ENCODE results near the gene PSD4.

PSD4 gene

GRCh38 chr2:113219889-113220641 lies 46.3 kb downstream of the PSD4 start:
- DNase-seq (ENCODE audit: low read depth in 1 of 2, low spot score in 1 of 2) = no peak

GRCh38 chr2:113220970-113221708 lies 47.4 kb downstream of the PSD4 start:
- DNase-seq (ENCODE audit: low read depth in 1 of 2, low spot score in 1 of 2) = no peak

- no peak for DNase-seq (ENCODE audit: low read depth in 1 of 2, low spot score in 1 of 2)
Measured at GRCh38 chr2:113221846-113222245, 48.1 kb downstream of the PSD4 start.

DNA sequence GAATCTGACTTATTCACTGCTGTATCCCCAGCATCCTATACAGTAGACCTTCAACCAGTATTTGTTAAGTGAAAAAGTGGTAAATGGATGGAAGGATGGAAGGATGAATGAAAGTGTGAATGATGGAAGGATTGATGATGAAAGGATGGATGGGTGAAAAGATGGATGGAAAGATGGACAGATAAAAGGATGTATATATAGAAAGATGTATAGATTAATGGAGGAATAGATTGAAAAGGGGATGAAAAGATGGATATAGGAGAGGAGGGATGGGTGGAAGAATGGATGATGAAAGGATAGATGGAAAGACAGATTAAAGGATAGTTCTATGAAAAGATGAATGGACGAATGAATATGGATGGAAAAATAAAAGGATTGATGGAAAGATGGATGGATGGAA lies 50.0 kb downstream of the PSD4 start:
- DNase-seq (ENCODE audit: low read depth in 1 of 2, low spot score in 1 of 2) = no peak

- DNase-seq (ENCODE audit: low read depth in 1 of 2, low spot score in 1 of 2) = no peak
Measured at GRCh38 chr2:113224647-113225236, 51.0 kb downstream of the PSD4 start.

DNA sequence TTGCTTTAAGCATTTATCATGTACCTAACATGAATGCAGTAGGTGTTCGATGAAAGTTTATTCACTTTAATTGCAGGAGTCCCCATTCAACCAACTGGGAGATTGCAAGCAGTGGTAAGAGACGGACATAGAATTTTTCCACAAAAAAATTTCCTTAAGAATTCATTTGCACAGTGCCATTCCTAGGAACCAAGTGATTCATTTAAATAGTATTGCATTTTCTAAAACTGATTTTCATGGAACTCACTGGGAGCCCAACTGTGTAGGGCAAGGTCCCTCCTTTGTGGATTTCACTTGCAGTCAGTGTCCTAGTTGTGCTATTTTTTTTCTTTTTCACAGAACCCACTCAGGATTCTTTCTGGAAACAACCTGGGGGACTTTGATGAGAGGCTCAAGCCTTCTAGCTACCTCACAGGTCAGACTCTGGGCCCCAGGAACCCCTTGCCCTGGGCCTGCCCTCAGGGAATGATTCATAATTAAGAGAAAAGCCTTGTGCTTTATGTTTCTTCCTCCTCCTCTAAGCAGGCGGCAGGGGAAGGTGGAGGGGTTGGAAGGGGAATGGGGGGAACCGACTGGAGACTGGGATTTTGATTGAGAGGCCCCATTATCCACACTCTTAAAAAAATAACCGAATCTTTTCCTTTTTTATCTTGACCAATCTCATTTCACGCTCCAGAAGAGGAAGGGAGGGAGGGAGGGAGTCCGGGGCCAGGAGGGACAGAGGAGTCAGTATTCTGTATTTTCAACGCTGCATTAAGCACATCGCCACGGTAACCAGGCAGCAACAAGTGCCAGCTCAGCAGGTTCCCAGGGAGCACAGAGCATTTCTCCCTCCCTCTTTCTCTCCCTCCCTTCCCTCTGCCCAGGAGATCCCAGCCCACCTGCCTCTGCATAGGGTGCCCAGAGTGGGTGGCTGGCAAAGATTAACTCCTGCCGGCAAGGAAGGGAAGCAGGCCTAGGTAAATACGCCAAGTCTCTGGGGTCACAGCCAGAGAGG lies 51.8 kb downstream of the PSD4 start:
- no peak for DNase-seq (ENCODE audit: low read depth in 1 of 2, low spot score in 1 of 2)

GRCh38 chr2:113226462-113226861 lies 52.7 kb downstream of the PSD4 start:
- no peak for DNase-seq (ENCODE audit: low read depth in 1 of 2, low spot score in 1 of 2)

DNA sequence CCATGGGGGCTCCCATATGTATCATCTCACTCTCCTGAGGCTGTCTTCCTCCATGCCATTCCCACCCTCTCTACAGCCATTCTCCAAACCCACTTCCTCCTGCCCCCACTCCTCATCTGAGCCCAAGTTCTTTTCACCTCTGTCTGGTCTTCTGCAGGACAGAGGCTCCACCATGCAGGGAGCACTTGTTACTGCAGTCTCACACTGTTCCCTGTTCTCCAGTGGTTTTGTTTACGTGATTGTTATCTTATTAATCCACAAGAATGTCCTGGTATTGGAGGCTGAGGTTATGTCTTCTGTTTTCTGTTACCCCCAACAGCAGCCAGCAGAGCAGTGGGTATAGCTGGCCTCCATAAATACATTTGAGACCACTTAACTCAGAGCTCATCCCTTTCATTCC lies 53.5 kb downstream of the PSD4 start:
- DNase-seq (ENCODE audit: low read depth in 1 of 2, low spot score in 1 of 2) = no peak

DNA sequence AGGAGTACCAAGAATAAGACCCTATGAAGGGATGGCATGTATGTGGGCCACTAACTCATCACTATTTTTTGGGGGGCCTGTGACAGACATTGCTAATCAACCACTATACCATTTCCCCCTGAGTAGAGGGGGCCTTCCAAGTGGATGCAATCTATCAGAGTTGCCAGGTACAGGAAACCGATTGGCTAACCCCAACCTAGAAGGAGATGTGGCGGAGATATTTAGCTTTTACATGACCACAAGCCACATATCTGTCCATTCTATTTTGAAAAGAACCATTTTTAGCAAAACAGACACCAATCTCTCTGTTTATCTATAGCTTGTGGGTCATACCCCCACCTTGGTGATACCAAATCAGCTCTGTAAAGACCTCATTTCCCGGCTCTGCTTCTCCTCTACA lies 53.9 kb downstream of the PSD4 start:
- no peak for DNase-seq (ENCODE audit: low read depth in 1 of 2, low spot score in 1 of 2)

DNA sequence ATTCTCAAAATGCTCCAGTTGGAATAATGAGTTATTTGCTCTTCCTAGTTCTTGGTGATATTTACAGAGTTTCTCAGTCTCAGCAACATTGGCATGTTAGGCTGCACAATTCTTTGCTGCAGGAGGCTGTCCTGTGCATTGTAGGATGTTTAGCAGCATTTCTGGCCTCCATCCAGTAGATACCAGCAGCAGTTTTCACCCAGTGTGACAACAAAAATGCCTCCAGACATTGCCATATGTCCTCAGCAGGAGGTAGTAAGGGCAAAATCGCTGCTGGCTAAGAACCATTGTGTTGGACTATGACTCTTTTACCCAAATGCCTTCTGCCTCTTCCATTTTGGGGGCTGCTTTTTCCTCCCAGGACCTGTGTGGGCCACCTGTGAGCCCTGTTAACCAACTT lies 54.6 kb downstream of the PSD4 start:
- no peak for DNase-seq (ENCODE audit: low read depth in 1 of 2, low spot score in 1 of 2)

DNA sequence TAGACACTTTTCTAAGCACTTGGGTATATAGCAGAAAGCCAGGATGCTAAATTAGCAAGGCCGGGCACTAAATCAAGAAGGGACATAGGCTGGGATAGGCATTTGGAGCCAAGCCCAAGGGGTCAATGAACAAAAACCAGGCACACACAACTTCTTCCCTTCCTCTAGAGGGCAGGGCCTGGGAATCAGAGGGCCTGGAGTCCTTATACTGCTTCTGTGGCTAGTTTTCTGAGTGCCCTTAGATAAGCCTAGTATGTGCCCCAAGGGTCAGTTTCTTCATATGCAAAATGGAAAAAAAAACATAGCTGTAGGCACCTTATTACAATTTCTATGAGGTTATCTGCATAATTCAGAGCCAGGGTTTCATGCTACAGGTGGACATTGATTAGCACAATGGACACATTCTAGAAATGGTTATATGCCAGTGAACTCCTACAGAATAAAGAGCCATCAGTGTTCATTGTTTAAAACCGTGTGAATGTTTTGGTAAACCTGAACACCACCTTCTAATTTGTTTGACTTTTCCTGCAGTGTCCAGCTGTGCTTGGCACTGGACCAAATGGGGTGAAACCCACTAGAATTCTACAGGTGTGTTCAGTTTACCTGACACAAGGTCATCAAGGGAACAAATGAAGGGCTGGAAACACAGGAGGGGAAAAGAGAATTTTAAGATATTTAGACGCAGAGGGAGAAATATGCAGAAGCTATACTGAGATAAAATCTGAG lies 55.4 kb downstream of the PSD4 start:
- DNase-seq (ENCODE audit: low read depth in 1 of 2, low spot score in 1 of 2) = no peak

- no peak for DNase-seq (ENCODE audit: low read depth in 1 of 2, low spot score in 1 of 2)
Measured at GRCh38 chr2:113229795-113230194, 56.0 kb downstream of the PSD4 start.

GRCh38 chr2:113230531-113230930 lies 56.8 kb downstream of the PSD4 start:
- no peak for DNase-seq (ENCODE audit: low read depth in 1 of 2, low spot score in 1 of 2)

GRCh38 chr2:113231064-113231463 lies 57.3 kb downstream of the PSD4 start:
- no peak for DNase-seq (ENCODE audit: low read depth in 1 of 2, low spot score in 1 of 2)

GRCh38 chr2:113232123-113232522 lies 58.4 kb downstream of the PSD4 start:
- DNase-seq (ENCODE audit: low read depth in 1 of 2, low spot score in 1 of 2) = no peak

DNA sequence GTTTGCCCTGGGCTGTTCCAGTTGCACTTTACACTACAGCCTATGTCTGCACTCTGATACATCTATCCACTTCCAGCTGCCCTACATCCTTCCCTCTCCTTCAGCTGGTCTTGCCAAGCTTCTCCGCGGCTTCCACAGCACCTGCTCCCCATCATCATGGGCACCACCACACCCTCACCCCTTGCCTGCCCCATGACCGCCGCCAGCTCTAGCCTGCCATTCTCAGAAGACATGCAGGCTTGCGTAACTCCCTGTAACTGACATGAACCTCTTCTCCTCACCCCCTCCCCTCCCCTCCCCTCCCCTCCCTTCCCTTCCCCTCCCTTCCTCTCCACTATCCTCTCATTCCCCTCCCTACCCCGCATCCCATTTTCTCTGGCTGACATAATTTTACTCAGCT lies 59.0 kb downstream of the PSD4 start:
- no peak for DNase-seq (ENCODE audit: low read depth in 1 of 2, low spot score in 1 of 2)

- DNase-seq (ENCODE audit: low read depth in 1 of 2, low spot score in 1 of 2) = no peak
Measured at GRCh38 chr2:113233593-113234550, 60.1 kb downstream of the PSD4 start.

DNA sequence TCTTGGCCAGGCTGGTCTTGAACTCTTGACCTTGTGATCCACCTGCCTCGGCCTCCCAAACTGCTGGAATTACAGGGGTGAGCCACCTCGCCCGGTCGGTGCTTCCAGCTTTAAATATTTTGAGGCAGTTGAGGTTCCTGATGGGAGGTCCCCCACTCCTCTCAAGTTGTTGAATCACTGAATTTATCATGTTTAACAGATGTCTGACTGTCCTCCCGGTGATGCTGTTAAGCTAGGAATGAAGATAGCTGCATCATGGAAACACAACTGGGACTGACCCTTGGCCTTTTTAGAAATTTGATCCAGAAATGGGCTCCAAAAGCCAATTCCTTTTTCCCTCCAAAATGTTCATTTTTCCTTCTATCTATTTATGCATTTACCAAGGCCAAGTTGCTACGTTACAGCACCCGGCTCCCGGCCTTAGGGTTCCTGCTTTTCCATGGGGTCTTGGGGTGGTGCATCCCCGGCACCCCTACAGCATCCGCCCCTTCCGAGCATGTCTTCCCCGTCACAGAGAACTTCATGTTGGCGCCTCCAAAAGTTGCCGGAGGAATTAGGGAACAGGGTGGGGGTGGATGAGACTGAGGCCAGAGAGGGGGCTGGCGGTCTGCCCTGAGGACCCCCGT lies 61.1 kb downstream of the PSD4 start:
- no peak for DNase-seq (ENCODE audit: low read depth in 1 of 2, low spot score in 1 of 2)

Data from stimulated activated CD4-positive, alpha-beta T cell treated with anti-CD3 and anti-CD28 coated beads, Interleukin-15, amount 100 ng/mL, for 1 hour (primary cell).